Body of pancreas (tissue), 4 donors: ENCODE data around the gene CTPS1.

Experiments used
- CTCF ChIP-seq, 7 experiments: fragments of 450-650 bp in 4 of 7; fragments of 200-600 bp in 3 of 7; sonication (generic) in 3 of 7; IDR thresholded peaks; one replicate each; pipeline ENCODE4 v1.5.1; 2016 to 2019; ENCODE audit warnings: antibody characterized with exemption in 7 of 7
- POLR2A ChIP-seq, 3 donors: fragments of 450-650 bp; IDR thresholded peaks; one replicate each; pipeline ENCODE4 v1.6.1; 2016; ENCODE audit warnings: antibody characterized with exemption in 3 of 3, mild to moderate bottlenecking in 2 of 3

- TF ChIP-seq CTCF (IDR thresholded peaks at IDR 0.05) (no peak), POLR2A (IDR thresholded peaks at IDR 0.05) (no peak)
Observed at GRCh38 chr1:41056907-41057306, 77.4 kb downstream of the CTPS1 start.
